GM10266 (cell line): ENCODE results near the gene SSTR5.

Source experiments
- DNase-seq: peaks from one replicate; pipeline ENCODE4 v3.0.0; 2012; ENCODE audit errors: extremely low spot score
- CTCF ChIP-seq: IDR thresholded peaks from 2 replicates; pipeline ENCODE4 v1.5.1; 2012; ENCODE audit warnings: mild to moderate bottlenecking, low read depth; ENCODE audit not compliant: control insufficient read depth, insufficient read depth; ENCODE audit errors: missing control alignments

SSTR5 gene

GRCh38 chr16:1035066-1035415 is 37.5 kb upstream of the SSTR5 start:
- no peak for DNase-seq
- TF ChIP-seq CTCF = no peak

GRCh38 chr16:1036166-1036565 is 36.4 kb upstream of the SSTR5 start:
- no peak for DNase-seq
- no peak for TF ChIP-seq CTCF

GRCh38 chr16:1036726-1037393 is 35.7 kb upstream of the SSTR5 start:
- no peak for DNase-seq
- TF ChIP-seq CTCF = no peak

GRCh38 chr16:1037394-1038257 is 34.9 kb upstream of the SSTR5 start:
- no peak for TF ChIP-seq CTCF
- no peak for DNase-seq

- DNase-seq = no peak
- TF ChIP-seq CTCF = no peak
Observed at GRCh38 chr16:1038932-1039331, 33.6 kb upstream of the SSTR5 start.

- no peak for DNase-seq
- no peak for TF ChIP-seq CTCF
Observed at GRCh38 chr16:1039762-1040161, 32.8 kb upstream of the SSTR5 start.

- DNase-seq = no peak
- TF ChIP-seq CTCF = no peak
Observed at GRCh38 chr16:1040346-1040745, 32.2 kb upstream of the SSTR5 start.
